DMS53 treated with DMSO at 0.1 percent for 48 hours (cell line): ENCODE results near the gene PRRC2B.
"Not testable (repeated sequence)": the region's sequence is repeated elsewhere in the genome, so short reads cannot be mapped to it uniquely, and the experiment has no call there.

Experiments
- DNase-seq: peaks from one replicate; lab custom pipeline; 2025; ENCODE audit not compliant: unreplicated experiment; lab: John Stamatoyannopoulos, UW

The PRRC2B gene

DNA sequence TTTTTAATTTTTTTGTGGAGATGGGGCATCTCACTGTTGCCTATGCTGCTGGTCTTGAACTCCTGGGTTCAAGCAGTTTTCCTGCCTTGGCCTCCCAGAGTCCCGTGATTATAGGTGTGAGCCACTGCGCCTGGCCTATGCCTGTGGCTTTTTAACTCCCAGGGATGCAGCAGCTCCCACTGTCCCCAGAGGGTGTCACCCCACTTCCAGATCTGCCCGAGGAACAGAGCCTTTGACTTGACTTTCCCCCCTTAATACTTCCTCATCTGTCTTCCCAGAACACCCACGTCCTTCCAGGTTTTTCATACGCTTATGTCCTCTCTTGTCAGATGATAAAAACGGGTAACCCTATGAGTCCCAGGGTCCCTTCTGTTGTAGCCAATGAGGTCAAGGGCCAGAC is 7.6 kb upstream of the PRRC2B start:
- DNase-seq: no peak

GRCh38 chr9:131387394-131387793 is 6.5 kb upstream of the PRRC2B start:
- DNase-seq: no peak

- no peak for DNase-seq
Observed at GRCh38 chr9:131391020-131391419, 2.9 kb upstream of the PRRC2B start.

GRCh38 chr9:131391504-131391903 is 2.4 kb upstream of the PRRC2B start:
- DNase-seq: no peak

DNA sequence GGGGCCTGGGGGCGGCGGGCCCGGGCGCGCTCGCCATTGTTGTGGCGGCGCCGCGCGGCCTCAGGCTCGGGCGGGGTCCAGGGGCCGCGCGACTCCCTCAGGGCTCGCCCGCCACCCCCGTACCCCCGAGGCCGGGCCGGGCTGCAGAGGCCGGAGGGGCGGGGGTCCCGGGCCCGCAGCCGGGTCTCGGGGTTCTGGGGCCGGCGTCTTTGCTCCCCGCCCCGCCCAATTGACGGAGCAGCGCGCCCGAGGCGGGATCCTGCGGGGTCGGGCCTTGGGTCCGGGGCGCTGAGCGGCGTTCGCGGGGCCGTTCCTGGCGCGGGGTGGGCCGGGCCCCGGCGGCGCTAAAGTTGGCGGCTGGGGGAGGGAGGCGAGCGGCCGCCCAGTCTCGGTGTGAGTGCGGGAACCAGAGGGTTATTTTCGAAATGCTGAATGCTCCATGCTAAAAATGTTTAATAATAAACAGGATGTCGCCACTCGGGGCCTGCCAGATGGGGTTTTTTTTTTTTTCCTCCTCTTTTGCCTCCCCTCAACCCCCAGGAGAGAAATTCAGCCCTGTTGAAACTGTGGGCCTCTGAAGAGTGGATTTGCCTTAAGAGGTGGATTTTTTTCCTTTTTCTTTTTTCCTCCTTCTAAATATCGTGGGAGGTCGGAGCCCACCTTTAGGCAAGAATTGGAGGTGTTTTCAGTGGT is 724 bp downstream of the PRRC2B start:
- no peak for DNase-seq

DNA sequence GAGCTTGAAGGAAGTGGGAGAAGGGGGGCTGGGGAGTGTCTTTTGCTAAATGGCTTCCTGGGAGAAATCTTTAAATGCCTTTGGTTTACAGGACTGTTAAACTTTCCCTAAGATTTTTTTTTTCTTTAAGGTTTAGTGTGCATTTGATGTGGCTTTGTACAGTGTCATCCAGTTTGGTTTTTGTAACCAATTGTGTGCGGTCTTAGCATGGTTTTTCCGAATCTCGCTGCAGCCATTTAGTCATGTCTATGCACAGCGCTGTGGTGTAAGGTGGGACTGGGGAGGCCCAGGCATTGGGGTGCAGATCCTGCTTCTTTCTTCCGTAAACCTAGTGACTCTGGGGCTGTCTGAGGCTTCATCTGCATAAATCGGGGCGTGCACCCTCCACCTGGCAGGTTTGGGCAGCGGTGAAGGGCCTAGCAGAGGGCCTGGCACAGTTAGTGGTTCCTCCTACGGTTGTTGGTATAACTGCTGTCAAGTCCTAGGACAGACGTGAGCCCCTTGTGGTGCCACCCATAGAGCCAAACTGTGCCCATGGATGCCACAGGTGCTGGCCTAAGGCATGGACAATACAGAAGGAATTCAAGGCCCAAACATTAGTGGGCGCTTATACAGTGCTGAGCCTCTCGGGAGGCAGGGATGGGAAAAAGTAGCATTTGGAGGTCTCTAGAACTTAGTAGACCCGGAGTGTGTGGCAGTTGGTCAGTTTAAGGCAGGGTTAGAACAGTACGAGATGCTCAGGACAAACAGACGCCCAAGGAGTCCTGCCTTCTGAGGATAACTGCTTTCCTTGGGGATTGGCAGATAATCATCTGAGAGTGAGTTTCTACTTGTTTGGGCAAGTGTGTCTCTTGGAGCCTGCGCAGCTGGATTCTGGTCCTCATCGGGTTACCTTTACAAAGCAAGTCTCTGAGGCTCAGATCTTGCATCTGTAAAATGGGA is 1.5 kb downstream of the PRRC2B start:
- DNase-seq: no peak

DNA sequence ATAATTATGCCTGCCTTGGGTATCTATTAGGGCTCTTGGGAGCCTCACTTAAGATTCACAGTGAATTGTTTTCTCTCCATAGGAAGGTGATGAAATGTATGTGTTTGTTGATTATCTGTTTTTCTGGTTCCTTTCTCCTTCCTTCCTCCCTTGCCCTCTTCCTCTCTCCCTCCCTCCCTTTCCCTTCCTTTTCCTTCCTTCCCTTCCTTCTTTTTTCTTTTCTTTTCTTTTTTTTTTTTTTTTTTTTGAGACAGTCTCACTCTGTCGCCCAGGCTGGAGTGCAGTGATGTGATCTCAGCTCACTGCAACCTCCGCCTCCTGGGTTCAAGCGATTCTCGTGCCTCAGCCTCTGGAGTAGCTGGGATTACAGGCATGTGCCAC is 2.2 kb downstream of the PRRC2B start:
- not testable (repeated sequence) for DNase-seq

DNA sequence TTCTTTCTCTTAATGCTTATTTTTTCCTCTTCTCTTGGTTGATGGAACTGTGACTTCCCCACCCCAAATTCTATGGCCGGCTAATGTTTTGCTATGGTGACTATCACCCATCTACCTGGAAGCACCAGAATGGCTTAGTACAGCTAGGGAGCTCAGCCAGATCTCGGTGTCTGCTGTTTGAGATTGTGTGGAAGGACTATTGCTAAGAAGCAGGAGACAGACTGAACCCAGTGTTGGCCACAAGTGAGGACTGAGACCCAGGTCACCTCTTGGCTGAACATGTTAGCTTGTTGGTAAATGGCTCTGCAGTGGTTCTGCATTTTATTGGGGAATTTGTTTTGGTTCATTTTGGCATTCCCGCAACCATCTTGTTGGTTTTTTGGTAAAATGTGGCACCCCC is 2.7 kb downstream of the PRRC2B start:
- DNase-seq: no peak

DNA sequence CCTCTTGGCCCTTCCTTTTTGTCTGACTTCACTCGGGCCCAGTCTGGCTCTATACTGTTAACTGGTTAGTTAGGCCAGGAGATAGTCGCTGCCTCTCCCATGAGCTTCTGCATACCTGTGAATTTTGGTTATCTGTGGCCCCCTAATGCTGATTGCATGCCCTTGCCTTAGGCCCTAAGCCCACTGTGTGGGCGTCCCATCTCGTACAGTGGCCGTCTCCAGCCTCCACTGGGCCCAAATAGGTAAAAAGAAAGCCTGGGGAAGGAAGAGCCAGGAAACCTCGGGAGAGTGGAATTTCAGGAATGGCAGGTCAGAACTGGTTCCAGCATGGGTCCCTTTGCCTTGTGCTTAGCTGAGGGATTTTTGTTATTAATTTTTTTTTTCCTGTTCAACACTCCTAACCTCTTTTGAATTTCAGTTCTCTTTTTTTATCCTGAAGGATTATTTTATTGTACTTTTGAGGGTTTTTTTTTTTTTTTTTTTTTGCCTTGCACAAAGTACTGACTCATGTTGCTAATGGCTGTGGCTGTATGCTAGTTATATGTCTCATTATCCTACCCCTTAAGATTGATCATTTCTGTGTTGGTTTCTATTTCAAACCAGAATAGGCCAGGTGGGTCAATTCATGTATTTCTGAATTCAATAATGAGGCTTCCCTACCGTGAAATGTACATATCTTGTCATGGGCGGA is 3.4 kb downstream of the PRRC2B start:
- DNase-seq: no peak

GRCh38 chr9:131398204-131398603 is 4.3 kb downstream of the PRRC2B start:
- DNase-seq: no peak

DNA sequence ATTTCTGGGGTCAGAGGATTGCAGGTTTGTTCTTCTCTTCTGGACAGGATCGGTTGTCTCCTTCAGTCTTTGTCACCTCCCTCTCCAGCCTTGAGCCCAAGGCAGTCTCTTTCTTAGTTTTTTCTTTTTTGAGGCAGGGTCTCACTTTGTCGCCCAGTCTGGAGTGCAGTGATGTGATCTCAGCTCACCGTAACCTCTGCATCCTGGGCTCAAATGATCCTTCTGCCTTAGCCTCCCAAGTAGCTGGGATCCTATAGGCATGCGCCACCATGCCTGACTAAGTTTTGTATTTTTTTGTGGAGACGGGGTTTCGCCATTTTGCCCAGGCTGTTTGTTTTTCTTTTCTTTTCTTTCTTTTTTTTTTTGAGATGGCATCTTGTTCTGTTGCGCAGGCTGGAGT is 6.1 kb downstream of the PRRC2B start:
- DNase-seq: no peak

GRCh38 chr9:131400627-131401026 is 6.7 kb downstream of the PRRC2B start:
- DNase-seq: no peak

GRCh38 chr9:131402073-131402472 is 8.2 kb downstream of the PRRC2B start:
- DNase-seq: peak; percentile 63

GRCh38 chr9:131402738-131403492 is 9.0 kb downstream of the PRRC2B start:
- DNase-seq: peak; percentile 61

- no peak for DNase-seq
Observed at GRCh38 chr9:131403493-131403773, 9.5 kb downstream of the PRRC2B start.

- DNase-seq: no peak
Observed at GRCh38 chr9:131404581-131404980, 10.7 kb downstream of the PRRC2B start.

GRCh38 chr9:131404987-131405386 is 11.1 kb downstream of the PRRC2B start:
- DNase-seq: no peak

DNA sequence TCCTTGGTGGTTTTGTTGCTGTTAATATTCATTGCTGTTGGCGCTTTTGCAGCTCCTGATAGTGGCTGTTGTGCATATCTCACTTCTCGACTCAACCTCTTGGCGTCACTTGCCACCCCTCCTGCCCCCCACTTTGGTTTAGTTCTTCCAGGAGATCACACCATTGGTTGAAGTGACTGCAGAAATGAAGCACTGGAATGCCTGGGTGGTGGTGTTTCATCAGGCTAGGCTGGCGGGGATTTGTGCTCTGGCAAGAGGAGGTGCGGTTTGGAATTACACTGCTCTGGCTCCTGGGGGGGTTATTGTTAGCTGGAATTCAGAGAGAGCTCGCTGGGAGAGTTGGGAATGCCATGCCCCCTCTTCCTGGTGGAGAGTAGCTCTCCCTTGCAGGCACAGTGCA is 11.5 kb downstream of the PRRC2B start:
- no peak for DNase-seq

DNA sequence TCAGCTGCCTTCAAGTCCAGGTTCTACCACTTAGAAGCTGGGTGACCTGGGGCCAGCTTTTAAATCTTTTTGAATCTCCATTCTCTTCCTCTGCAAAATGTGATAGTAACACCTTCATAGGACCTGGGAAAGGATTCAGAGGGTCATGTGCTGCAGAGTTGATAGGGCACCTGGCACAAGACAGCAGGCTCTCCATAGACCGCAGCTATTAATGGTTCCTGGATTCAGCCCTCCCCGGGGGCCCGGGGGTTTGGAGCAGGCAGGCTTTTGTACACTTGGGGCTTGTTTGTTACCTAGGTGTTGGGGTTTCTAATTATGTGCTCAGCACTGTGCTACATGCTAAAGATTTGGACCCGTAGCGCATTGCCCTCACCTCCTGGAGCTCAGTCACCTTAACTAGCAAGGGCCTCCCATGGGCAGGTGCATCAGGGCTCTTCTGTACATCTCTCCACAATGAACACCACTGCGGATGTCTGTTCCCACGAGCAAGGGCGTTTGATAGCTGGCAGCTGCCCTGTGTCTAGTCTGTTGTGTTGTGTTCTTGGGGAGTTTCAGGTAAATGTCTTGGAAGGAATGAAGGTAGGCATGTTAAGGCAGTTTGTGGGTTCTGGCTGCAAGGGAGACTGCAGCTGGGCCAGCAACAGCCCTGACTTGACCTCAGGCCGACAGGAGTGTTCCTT is 12.1 kb downstream of the PRRC2B start:
- DNase-seq: no peak

- no peak for DNase-seq
Observed at GRCh38 chr9:131406563-131407436, 12.9 kb downstream of the PRRC2B start.
